Calu3 (cell line): ENCODE data around the gene SUPT4H1. TPM values are rescaled to one million over a fixed set of nuclear protein-coding genes. Genes with fewer than 3 reads are reported as not detected.

ENCODE experiments used
- BruUV-seq: library from RNA; stranded (reverse); fragments of 400-500 nt; replicated peaks from 2 replicates; lab custom pipeline; 2021; lab: Mats Ljungman, UMichigan
- CTCF ChIA-PET: fragments of 300-600 bp; sonication (Branson Sonifier 250); formaldehyde crosslinking; loops from one replicate; lab custom pipeline; 2022; ENCODE audit warnings: antibody characterized with exemption; lab: Charles Lee
- DNase-seq: peaks from one replicate; pipeline ENCODE4 v3.0.0; 2022
- H3K27ac Mint-ChIP-seq: one replicate; pipeline ENCODE4 v1.8.0; 2022; ENCODE audit warnings: mixed read lengths; ENCODE audit not compliant: unreplicated experiment
- H3K27me3 Mint-ChIP-seq: one replicate; pipeline ENCODE4 v1.8.0; 2022; ENCODE audit warnings: mixed read lengths; ENCODE audit not compliant: unreplicated experiment
- H3K36me3 Mint-ChIP-seq: one replicate; pipeline ENCODE4 v1.8.0; 2022; ENCODE audit warnings: mild to moderate bottlenecking, moderate library complexity, mixed read lengths; ENCODE audit not compliant: insufficient read depth, unreplicated experiment
- H3K4me1 Mint-ChIP-seq: one replicate; pipeline ENCODE4 v1.8.0; 2022; ENCODE audit warnings: mild to moderate bottlenecking, low read depth, mixed read lengths; ENCODE audit not compliant: unreplicated experiment
- H3K4me3 Mint-ChIP-seq: one replicate; pipeline ENCODE4 v1.8.0; 2022; ENCODE audit warnings: mild to moderate bottlenecking, low read depth, moderate library complexity, mixed read lengths; ENCODE audit not compliant: unreplicated experiment
- H3K9me3 Mint-ChIP-seq: one replicate; pipeline ENCODE4 v1.8.0; 2022; ENCODE audit warnings: low read depth, mixed read lengths; ENCODE audit not compliant: unreplicated experiment
- CTCF ChIP-seq: fragments of 200-600 bp; IDR thresholded peaks from one replicate; pipeline ENCODE4 v1.8.0; 2022; ENCODE audit warnings: antibody characterized with exemption; ENCODE audit not compliant: unreplicated experiment
- intact Hi-C: fragments of 100-400 bp; cut with micrococcal nuclease; formaldehyde crosslinking; loops from one replicate; pipeline ENCODE4 v1.10.0; 2022; ENCODE audit not compliant: unreplicated experiment
- total RNA-seq: library from RNA; stranded (reverse); gene quantifications from 2 replicates; pipeline ENCODE4 v1.2.3, GENCODE V29; 2022

Gene SUPT4H1
- total RNA-seq, 1 experiment from 2014 or later = 40.3 TPM

- H3K4me1 Mint-ChIP-seq = no peaks in the 10 kb centered on the region
- DNase-seq = no peak
- H3K36me3 Mint-ChIP-seq = no peaks in the 10 kb centered on the region
- TF ChIP-seq CTCF = no peak
- H3K27me3 Mint-ChIP-seq = peaks cover 96% of the 10 kb centered on the region
- CTCF ChIA-PET = no interaction called here
- H3K27ac Mint-ChIP-seq = no peak overlapping the region
- no TSS peak for BruUV-seq
- no peaks in the 10 kb centered on the region for H3K9me3 Mint-ChIP-seq
- H3K4me3 Mint-ChIP-seq = no peak overlapping the region
- intact Hi-C loops = no loop called here
These were observed 28.0 kb downstream of the SUPT4H1 start for GRCh38 chr17:58324056-58324408.

DNA sequence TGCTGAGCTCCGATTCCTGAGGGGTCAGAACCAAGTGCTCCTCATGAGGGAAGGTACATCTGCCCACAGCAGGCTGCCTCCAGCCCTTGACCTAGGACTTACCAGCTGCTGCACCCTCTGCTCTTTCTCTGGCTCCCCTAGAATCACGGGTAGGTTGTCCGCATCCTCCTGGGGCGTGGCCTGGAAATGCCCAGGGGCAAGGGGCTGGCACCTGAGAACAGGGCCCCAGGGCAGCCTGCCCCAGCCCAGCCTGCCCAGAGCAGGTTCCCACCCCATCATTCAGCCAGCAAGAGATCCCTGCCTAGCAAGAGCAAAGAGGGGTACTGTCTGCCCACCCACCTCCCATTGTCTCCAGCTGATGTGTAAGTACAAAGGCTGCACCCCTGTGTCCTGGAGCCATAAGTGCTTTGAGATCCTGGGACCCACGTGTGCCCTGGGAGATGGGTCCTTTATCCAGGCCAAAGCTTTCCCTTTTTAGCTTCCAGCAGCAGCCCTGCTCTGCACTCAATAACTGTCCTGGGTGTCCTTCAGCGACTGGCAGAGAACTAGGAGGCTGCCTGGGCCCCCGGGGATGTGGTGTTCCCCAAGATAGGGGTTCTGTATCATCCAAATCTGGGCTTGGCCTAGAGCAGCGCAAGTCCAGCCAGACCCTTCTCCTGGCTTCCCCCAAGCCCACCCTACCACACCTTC lies 28.5 kb downstream of the SUPT4H1 start:
- peaks cover 91% of the 10 kb centered on the region for H3K27me3 Mint-ChIP-seq
- no peak for TF ChIP-seq CTCF
- intact Hi-C loops = no loop called here
- H3K36me3 Mint-ChIP-seq = no peaks in the 10 kb centered on the region
- H3K4me1 Mint-ChIP-seq = no peaks in the 10 kb centered on the region
- no peak overlapping the region for H3K4me3 Mint-ChIP-seq
- H3K9me3 Mint-ChIP-seq = no peaks in the 10 kb centered on the region
- CTCF ChIA-PET = no interaction called here
- BruUV-seq = no TSS peak
- no peak for DNase-seq
- no peak overlapping the region for H3K27ac Mint-ChIP-seq

DNA sequence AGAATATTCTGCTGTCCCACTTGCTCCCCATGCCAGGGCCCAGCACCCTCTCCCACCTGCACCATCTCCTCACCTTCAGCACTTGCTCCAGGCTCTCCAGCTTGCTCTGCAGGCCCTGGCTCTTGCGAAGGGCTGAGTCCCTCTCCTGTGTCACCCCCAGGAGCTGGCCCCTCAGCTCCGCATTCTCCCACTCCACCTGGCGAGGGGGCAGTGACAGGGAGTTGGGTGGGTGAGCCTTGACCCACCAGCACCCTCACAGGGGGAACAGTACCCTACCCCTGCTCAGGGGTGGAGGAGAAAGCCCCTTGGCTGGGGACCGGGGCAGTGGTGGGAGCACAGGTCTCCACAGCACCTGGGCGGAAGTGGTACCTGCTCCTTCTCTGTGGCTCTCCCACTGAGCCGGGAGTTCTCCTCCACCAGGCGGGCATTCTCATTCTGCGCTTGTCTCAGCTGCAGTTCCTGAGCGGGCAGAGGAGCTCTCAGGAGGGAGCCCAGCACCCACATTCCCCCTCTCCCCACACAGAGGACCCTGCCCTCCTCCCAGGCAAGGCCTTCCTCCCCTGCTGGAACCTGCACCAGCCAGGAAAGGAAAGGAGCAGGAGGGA lies 29.3 kb downstream of the SUPT4H1 start:
- H3K27me3 Mint-ChIP-seq = peaks cover 84% of the 10 kb centered on the region
- CTCF ChIA-PET = interaction anchor here (1.0 kb wide), 1 partner anchor 95 kb away, joined by 3 read pairs; the partner anchor contains the start of gene RNF43
- BruUV-seq = no TSS peak
- no peaks in the 10 kb centered on the region for H3K36me3 Mint-ChIP-seq
- no peak for TF ChIP-seq CTCF
- no peak overlapping the region for H3K27ac Mint-ChIP-seq
- no peaks in the 10 kb centered on the region for H3K9me3 Mint-ChIP-seq
- H3K4me3 Mint-ChIP-seq = no peak overlapping the region
- H3K4me1 Mint-ChIP-seq = no peaks in the 10 kb centered on the region
- DNase-seq = no peak
- intact Hi-C loops = no loop called here

GRCh38 chr17:58321571-58322525 lies 30.2 kb downstream of the SUPT4H1 start:
- peaks cover 84% of the 10 kb centered on the region for H3K27me3 Mint-ChIP-seq
- CTCF ChIA-PET = interaction anchor here (1.0 kb wide), 1 partner anchor 96 kb away, joined by 3 read pairs; the partner anchor contains the start of gene RNF43
- no peak for TF ChIP-seq CTCF
- H3K27ac Mint-ChIP-seq = no peak overlapping the region
- H3K36me3 Mint-ChIP-seq = no peaks in the 10 kb centered on the region
- H3K4me3 Mint-ChIP-seq = no peak overlapping the region
- H3K4me1 Mint-ChIP-seq = no peaks in the 10 kb centered on the region
- H3K9me3 Mint-ChIP-seq = no peaks in the 10 kb centered on the region
- no peak for DNase-seq
- no TSS peak for BruUV-seq
- intact Hi-C loops = no loop called here
